SK-N-SH (cell line): Measurements from ENCODE around the gene VEGFB.

Source experiments
- CHD2 ChIP-seq: fragments of 150-350 bp; IDR thresholded peaks from 2 replicates; pipeline ENCODE4 v1.6.1; 2018; ENCODE audit warnings: low read length; ENCODE audit not compliant: partially characterized antibody
- FOXM1 ChIP-seq: IDR thresholded peaks from 2 replicates; pipeline ENCODE4 v1.4.0; 2012; ENCODE audit warnings: low read depth, mild to moderate bottlenecking
- POLR2AphosphoS5 ChIP-seq: IDR thresholded peaks from 2 replicates; pipeline ENCODE4 v1.6.1; 2012; ENCODE audit warnings: low read depth, low read length
- REST ChIP-seq: IDR thresholded peaks from 2 replicates; pipeline ENCODE4 v1.6.1; 2012; ENCODE audit warnings: mild to moderate bottlenecking, low read depth, low read length, moderate library complexity
- RFX5 ChIP-seq: IDR thresholded peaks from 2 replicates; pipeline ENCODE4 v1.6.1; 2012; ENCODE audit warnings: mild to moderate bottlenecking, improper control_type of control experiment, low read length
- TCF12 ChIP-seq: IDR thresholded peaks from 2 replicates; pipeline ENCODE4 v1.4.0; 2012
- TEAD4 ChIP-seq: IDR thresholded peaks from 2 replicates; pipeline ENCODE4 v1.4.0; 2012; ENCODE audit warnings: mild to moderate bottlenecking, borderline replicate concordance; ENCODE audit not compliant: insufficient read depth
- YY1 ChIP-seq: IDR thresholded peaks from 2 replicates; pipeline ENCODE4 v1.4.0; 2012; ENCODE audit warnings: low read depth, mild to moderate bottlenecking
- TF ChIP-seq, protein P1 (sequence below): fragments of 200-600 bp; sonication (generic); IDR thresholded peaks from 2 replicates; pipeline ENCODE4 v1.6.1; 2017; ENCODE audit warnings: antibody characterized with exemption, mild to moderate bottlenecking, moderate library complexity
- TF ChIP-seq, protein P2 (sequence below): IDR thresholded peaks from 2 replicates; pipeline ENCODE4 v1.4.0; 2012; ENCODE audit warnings: low read depth, borderline replicate concordance

GRCh38 chr11:64201543-64201942 is 32.8 kb upstream of the VEGFB start:
- TF ChIP-seq FOXM1 = no peak
- no peak for TF ChIP-seq RFX5
- TF ChIP-seq TEAD4 = no peak
- TF ChIP-seq YY1 = no peak
- TF ChIP-seq, protein P1, sequence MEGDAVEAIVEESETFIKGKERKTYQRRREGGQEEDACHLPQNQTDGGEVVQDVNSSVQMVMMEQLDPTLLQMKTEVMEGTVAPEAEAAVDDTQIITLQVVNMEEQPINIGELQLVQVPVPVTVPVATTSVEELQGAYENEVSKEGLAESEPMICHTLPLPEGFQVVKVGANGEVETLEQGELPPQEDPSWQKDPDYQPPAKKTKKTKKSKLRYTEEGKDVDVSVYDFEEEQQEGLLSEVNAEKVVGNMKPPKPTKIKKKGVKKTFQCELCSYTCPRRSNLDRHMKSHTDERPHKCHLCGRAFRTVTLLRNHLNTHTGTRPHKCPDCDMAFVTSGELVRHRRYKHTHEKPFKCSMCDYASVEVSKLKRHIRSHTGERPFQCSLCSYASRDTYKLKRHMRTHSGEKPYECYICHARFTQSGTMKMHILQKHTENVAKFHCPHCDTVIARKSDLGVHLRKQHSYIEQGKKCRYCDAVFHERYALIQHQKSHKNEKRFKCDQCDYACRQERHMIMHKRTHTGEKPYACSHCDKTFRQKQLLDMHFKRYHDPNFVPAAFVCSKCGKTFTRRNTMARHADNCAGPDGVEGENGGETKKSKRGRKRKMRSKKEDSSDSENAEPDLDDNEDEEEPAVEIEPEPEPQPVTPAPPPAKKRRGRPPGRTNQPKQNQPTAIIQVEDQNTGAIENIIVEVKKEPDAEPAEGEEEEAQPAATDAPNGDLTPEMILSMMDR = no peak
- TF ChIP-seq, protein P2, sequence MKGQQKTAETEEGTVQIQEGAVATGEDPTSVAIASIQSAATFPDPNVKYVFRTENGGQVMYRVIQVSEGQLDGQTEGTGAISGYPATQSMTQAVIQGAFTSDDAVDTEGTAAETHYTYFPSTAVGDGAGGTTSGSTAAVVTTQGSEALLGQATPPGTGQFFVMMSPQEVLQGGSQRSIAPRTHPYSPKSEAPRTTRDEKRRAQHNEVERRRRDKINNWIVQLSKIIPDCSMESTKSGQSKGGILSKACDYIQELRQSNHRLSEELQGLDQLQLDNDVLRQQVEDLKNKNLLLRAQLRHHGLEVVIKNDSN = no peak
- TF ChIP-seq POLR2AphosphoS5 = no peak
- no peak for TF ChIP-seq TCF12
- TF ChIP-seq REST = no peak
- no peak for TF ChIP-seq CHD2
